ENCODE measurements around the gene PROP1. TPM values are rescaled to one million over a fixed set of nuclear protein-coding genes. Genes with fewer than 3 reads are reported as not detected.

Gene PROP1
- total and polyA plus RNA-seq, 2 of the 4 experiments (the other 2 are of a cell fraction) = not detected

- DNase-seq (no peak), ATAC-seq (ENCODE audit: low read depth) (no peak)
- TF ChIP-seq MAZ (IDR thresholded peaks at IDR 0.05; ENCODE audit: borderline replicate concordance, low read depth, low read length) (no peak), RCOR1 (IDR thresholded peaks at IDR 0.05; ENCODE audit: insufficient replicate concordance, low read length) (no peak)
- Histone ChIP-seq H2AFZ (replicated peaks; ENCODE audit: low read length, poor library complexity) (no peak overlapping the region), H3K56ac (ENCODE audit: extremely low read depth, insufficient read depth, low read length) (no peak overlapping the region), H2BK5ac (ENCODE audit: low read depth, low read length, poor library complexity, severe bottlenecking) (no peak overlapping the region), H3K4ac (ENCODE audit: low read depth, low read length) (no peak overlapping the region), H4K8ac (ENCODE audit: low read depth in 2 of 2, low read length in 2 of 2) (no peak overlapping the region), H3K27ac (ENCODE audit: insufficient read depth, low read length) (no peak overlapping the region), H3K18ac (ENCODE audit: low read depth, low read length) (no peak overlapping the region), H4K20me1 (ENCODE audit: insufficient read depth, low read length) (no peaks in the 10 kb centered on the region), H4K91ac (ENCODE audit: insufficient read depth, low read depth, low read length) (no peak overlapping the region), H3K4me2 (ENCODE audit: low read depth, low read length) (no peak overlapping the region), H3K23ac (ENCODE audit: low read depth, low read length) (no peak overlapping the region), H3K36me3 (ENCODE audit: control insufficient read depth, insufficient read depth, low read length) (no peaks in the 10 kb centered on the region), H2BK20ac (ENCODE audit: low read depth, low read length) (no peak overlapping the region), H3K27me3 (ENCODE audit: control insufficient read depth, insufficient read depth, low read length) (no peaks in the 10 kb centered on the region), H2BK120ac (ENCODE audit: low read depth, low read length) (no peak overlapping the region), H3K14ac (replicated peaks; ENCODE audit: low read depth, low read length) (no peak overlapping the region), H2AK9ac (replicated peaks; ENCODE audit: low read depth, low read length, poor library complexity) (no peak overlapping the region), H3K4me1 (ENCODE audit: control insufficient read depth, insufficient read depth, low read length) (no peaks in the 10 kb centered on the region), H3K4me3 (ENCODE audit: insufficient read depth, low read depth, low read length) (no peak overlapping the region), H3K79me1 (ENCODE audit: low read depth in 1 of 2, low read length in 2 of 2) (no peaks in the 10 kb centered on the region), H3K9ac (ENCODE audit: low read depth, low read length) (no peak overlapping the region), H2BK15ac (ENCODE audit: low read depth, low read length) (no peak overlapping the region), H2AK5ac (ENCODE audit: low read depth, low read length) (no peak overlapping the region), H4K5ac (ENCODE audit: low read depth, low read length) (no peak overlapping the region), H3K9me3 (ENCODE audit: control insufficient read depth, insufficient read depth, low read length) (no peaks in the 10 kb centered on the region; the same call in 1 of the 2 replicates), H3K9me1 (ENCODE audit: insufficient read depth, low read length) (no peaks in the 10 kb centered on the region)
- POLR2A ChIA-PET (ENCODE audit: unreplicated experiment) = no interaction called here
- in situ Hi-C loops (cut with MboI; ENCODE audit: low sequenced_read_pairs) = no loop called here
- dilution Hi-C loops (cut with HindIII; ENCODE audit: low sequenced_read_pairs, unreplicated experiment) = no loop called here
- 80% methylated on average over 1 of the region's 7 CpGs; no CpG with 5 or more reads in 1 of the 2 experiments for WGBS, 2 experiments (ENCODE audit: extremely low coverage in 2 of 2, insufficient read length in 1 of 2)
- BruUV-seq (replicated peaks) = no TSS peak
- intact Hi-C loops (cut with micrococcal nuclease) = no loop called here
- CTCF ChIA-PET = no interaction called here
Measured at GRCh38 chr5:177966839-177967166, 29.2 kb downstream of the PROP1 start.
